A673 (cell line): ENCODE results near the gene AVPR1B.

Source experiments
- EZH2 ChIP-seq: fragments of 200-600 bp; sonication (generic); IDR thresholded peaks from 2 replicates; pipeline ENCODE4 v1.6.1; 2017; ENCODE audit warnings: borderline replicate concordance, low read depth, mild to moderate bottlenecking, mixed read lengths, antibody characterized with exemption, low read length; ENCODE audit not compliant: poor library complexity, severe bottlenecking
- TF ChIP-seq, protein P1 (sequence below): fragments of 300-800, 200-600 bp; sonication (generic); conservative IDR thresholded peaks from 2 replicates; pipeline ENCODE4 v1.5.1; 2017; ENCODE audit warnings: low read depth, mild to moderate bottlenecking, antibody characterized with exemption, low read length, moderate library complexity, mixed read lengths

DNA sequence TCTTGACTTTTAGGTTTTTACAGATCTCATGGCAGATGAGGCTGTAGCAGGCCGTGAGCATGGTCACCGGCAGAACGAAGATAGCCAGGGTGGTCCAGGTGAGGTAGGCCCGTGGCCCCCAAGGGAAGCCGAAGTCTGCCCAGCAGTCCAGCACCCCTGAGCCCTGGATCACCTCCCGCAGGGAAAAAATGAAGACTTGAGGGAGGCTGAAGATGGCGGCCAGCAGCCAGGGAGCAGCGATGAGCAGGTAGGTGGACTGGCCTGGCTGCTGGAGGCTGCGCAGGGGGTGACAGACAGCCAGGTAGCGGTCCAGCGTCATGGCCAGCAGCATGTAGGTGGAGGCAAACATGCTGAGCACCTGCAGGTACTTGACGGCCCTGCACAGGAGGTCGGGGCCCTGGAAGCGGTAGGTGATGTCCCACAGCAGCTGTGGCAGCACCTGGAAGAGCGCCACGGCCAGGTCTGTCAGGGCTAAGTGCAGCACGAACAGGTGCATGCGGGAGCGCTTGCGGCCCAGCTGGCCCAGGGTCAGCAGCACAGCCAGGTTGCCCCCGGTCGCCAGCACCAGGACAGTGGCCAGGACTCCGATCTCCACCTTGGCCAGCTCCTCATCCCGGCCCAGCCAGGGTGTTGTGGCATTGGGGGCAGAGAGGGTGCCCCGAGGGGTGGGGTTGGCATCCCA, 856 bp downstream of the AVPR1B start:
- TF ChIP-seq, protein P1, sequence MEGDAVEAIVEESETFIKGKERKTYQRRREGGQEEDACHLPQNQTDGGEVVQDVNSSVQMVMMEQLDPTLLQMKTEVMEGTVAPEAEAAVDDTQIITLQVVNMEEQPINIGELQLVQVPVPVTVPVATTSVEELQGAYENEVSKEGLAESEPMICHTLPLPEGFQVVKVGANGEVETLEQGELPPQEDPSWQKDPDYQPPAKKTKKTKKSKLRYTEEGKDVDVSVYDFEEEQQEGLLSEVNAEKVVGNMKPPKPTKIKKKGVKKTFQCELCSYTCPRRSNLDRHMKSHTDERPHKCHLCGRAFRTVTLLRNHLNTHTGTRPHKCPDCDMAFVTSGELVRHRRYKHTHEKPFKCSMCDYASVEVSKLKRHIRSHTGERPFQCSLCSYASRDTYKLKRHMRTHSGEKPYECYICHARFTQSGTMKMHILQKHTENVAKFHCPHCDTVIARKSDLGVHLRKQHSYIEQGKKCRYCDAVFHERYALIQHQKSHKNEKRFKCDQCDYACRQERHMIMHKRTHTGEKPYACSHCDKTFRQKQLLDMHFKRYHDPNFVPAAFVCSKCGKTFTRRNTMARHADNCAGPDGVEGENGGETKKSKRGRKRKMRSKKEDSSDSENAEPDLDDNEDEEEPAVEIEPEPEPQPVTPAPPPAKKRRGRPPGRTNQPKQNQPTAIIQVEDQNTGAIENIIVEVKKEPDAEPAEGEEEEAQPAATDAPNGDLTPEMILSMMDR: no peak
- TF ChIP-seq EZH2: no peak
